NCI-H2171 (cell line): ENCODE results near the gene ELK1.
"Not testable (repeated sequence)": the region's sequence is repeated elsewhere in the genome, so short reads cannot be mapped to it uniquely, and the experiment has no call there.

Source experiments
- DNase-seq: peaks from one replicate; lab custom pipeline; 2025; lab: John Stamatoyannopoulos, UW

ELK1 gene, protein sequence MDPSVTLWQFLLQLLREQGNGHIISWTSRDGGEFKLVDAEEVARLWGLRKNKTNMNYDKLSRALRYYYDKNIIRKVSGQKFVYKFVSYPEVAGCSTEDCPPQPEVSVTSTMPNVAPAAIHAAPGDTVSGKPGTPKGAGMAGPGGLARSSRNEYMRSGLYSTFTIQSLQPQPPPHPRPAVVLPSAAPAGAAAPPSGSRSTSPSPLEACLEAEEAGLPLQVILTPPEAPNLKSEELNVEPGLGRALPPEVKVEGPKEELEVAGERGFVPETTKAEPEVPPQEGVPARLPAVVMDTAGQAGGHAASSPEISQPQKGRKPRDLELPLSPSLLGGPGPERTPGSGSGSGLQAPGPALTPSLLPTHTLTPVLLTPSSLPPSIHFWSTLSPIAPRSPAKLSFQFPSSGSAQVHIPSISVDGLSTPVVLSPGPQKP

DNA sequence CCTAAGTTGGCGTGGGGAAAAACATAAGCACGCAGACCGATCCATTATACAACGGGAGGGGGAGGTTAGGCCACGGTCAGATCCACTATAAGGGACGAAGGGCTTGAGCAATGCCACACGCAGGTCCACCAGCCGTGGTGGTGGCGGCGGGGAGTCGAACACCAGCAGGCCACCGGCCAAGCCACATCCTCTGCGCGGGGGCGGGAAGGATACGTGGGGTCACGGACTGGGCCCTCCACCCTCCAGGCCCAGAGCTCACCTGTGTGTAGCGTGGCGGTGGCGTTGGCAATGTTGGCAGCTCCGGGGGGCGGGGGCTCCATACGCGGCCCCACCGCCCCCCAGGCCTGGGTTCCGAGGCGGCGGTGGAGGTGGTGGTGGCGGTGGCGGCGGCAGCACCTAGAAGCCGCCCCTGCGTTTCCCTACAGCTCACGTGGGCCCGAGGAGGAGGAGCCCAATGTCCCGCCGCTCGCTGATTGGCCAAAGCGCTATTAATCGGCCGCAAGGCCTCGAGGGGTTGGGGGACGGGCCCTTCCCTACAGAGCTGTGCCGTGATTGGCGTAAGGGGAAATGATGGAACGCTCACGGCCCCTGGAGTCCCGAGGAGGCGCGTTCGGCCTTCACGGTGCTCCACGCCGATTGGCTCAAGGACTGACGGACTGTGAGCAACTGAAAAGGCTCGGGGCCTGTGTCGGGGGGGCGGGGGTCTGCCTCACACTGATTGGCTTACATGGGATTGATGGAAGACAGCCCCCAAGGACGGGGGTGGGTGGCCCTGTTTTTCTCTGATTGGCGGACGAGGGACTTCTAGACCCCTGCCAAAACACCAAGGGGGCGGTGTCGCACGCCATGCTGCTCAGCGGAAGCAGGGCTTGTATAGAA is at the start of gene ELK1:
ELK1 (minus strand) TSS at position 400 of the 879 bp plus-strand sequence. CDS start 9,122 bp downstream, outside the sequence.
- peak; percentile 90 for DNase-seq

DNA sequence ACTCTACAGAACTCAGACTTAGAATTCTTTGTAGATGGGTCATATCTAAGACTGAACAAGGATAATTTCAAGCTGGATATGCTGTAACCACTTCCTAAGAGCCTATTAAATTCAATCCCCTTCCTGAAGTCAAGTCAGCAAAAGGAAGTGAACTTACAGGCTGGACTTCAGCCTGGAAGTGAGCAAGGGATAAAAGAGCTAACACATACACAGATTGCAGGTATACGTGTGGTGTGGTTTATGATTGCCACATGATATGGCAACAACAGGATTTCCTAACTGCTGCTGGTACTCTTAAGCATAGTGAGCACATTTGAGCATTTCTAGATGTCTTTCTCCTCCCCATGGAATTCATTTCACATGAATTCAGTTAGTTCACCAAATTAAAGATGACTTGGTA is 46.8 kb upstream of the ELK1 start:
- no peak for DNase-seq

DNA sequence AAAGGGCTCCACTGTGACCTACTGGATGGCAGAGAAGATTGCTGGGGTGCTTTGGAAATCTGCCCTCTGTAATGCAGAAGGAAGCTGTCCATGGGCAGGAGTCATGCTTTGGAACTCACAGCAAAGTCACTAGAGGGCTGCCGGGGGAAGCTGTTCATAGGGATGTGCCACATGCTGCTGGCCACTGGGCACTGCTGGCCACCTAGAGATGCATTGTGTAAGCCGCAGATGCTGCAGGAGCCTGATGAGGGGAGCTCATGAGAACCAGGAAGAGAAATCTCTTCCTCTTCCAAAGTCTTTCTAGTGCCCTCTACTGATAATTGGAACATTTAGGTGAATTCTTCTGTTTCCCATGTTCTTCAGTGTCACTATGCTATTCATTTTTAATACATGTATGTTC is 39.8 kb upstream of the ELK1 start:
- no peak for DNase-seq

DNA sequence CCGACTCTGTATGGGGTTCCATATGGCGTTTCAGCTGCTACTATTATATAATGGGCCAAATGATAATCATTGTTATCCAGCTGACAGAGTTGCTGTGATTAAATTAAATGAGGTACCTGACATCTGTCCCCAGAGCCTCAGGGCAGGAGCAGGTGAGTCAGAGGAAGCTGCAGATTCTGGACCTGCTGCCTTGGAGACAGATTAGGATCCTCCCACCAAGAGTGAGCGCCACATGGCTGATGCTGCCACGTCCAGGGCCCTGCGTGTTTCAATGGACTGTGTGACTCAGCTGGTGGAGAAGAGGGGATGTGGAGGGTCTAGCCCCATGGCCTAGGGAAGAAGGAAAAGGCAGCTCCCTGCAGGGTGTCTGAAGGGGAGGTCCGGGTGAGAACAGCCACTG is 36.9 kb upstream of the ELK1 start:
- peak; percentile 37 for DNase-seq

DNA sequence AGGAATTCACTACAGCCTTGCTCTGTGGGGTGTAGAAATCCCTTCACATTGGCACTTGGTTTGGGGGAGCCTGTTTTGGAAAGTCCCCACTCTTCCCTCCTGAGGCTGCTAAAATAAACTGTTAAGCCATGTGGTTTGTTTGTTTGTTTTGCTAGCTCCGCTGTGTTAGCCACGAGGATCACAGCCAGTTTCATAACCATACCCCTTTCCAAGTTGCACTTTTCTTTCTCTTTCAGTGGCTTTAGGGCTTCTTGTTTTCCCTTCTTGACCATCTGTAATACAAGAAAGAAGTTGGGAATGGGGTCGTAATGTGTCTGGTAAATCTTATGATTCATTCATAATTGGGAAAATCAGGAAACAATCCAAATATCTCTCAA is 33.5 kb upstream of the ELK1 start:
- no peak for DNase-seq

DNA sequence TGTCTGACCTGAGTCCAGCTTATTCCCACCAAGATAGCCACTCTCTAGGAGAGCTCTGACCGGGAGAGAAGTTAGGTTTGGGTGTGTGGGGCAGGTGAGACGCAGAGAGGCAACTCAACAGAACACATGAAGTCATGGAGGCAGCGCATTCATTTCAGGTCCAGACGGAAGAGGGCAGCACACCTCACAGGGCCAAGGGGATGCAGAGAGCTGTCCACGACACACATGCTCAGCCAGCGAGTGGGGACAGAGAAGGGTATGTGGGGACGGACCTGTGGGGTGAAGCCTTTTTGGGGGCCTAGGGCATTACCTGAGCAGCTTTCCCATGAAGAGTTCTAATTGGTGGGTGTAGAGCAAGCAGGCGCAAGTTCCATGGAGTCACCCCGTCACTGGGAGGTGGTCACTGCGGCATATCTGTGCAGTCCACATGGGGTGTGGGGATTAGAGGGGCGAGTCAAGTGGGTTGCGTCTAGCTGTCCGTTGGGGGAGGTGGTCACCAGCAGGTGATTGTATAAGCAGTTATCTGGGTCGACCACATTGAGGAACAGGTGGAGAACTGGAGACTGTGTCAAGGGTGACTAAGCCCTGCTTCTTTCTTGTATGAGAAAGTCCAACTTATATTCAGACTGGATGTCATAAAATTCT is 32.9 kb upstream of the ELK1 start:
- no peak for DNase-seq

DNA sequence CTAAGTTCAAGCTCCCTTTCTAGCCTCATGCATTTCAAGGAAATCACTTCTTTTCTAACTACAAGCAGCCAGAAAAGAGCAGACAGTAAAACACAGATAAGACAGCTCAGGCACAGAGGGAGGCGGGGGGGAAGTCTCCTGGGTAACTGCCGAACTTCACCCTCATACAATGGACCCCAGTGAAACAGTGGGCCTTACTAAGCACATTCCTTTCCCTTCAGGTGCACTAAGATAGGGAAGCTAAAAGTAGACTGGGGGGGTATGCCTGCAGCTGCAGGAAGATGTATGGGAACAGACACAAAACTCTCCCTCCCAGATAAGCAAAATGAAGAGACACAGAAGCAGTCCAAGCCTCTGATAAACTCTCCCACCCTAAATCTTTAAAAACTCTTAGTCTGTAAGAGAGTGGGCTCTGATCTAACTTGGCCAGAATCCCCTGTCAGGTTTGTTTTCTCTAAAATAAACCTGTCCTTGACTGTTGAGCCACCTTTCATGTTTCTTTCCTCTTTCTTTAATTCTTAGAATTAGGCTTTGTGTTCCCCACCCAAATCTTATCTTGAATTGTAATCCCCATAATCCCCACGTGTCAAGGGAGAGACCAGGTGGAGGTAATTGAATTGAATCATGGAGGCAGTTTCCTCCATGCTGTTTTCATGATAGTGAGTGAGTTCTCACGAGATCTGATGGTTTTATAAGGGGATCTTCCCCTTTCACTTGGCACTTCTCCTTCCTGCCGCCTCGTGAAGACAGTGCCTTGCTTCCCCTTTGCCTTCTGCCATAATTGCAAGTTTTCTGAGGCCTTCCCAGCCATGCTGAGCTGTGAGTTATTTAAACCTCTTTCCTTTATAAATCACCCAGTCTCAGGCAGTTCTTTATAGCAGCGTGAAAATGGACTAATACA is 25.8 kb upstream of the ELK1 start:
- not testable (repeated sequence) for DNase-seq

DNA sequence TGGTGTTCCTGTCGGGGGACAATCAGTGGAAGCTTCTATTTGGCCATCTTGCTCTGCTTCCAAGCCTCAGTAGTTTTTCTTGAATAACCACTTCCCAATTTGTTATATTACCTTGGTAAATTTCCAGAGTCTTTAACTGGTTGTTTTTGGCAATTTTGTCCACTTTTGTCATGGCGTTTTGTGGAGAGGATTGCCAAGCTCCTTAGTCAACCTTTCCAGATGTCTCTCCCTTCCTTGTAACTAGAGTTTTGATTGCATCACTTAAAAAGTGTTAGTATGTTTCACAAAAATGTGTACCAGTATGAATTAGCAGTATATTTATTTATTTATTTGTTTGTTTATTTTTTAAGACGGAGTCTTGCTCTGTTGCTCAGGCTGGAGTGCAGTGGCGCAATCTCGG is 24.4 kb upstream of the ELK1 start:
- no peak for DNase-seq

DNA sequence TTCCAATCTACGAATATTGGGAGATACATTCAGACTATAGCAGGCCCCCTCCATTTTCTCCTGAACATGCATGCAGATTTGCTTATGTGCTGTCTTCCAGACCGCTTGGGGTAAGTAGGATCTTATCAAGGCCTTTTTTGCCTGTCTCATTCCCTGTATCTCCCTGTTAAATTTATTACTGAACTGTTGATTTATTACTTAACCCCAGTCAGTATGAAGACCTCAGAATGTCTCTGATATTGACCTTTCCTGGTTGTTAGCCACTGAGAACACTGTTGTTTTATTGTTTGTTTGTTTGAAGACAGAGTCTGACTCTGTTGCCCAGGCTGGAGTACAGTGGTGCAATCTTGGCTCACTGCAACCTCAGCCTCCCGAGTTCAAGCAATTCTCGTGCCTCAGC is 15.4 kb upstream of the ELK1 start:
- DNase-seq: not testable (repeated sequence)

DNA sequence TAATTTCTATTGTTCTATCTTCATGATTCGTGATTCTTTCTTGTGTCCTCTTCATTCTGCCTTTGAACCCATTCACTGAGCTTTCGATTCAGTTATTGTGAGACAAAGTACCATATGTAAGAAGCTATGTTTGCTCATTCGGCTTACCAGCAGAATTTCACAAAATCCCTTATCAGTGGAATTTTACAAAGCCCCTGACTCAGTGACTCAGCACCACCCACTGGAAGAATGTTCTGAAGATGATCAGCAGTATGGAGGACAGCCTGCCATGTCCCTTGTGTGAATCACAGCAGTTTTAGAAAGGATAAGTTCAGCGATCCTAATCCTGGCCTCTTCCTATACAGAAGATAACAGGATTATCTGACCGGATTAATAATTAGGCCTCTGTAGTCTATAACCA is 14.4 kb upstream of the ELK1 start:
- DNase-seq: no peak

DNA sequence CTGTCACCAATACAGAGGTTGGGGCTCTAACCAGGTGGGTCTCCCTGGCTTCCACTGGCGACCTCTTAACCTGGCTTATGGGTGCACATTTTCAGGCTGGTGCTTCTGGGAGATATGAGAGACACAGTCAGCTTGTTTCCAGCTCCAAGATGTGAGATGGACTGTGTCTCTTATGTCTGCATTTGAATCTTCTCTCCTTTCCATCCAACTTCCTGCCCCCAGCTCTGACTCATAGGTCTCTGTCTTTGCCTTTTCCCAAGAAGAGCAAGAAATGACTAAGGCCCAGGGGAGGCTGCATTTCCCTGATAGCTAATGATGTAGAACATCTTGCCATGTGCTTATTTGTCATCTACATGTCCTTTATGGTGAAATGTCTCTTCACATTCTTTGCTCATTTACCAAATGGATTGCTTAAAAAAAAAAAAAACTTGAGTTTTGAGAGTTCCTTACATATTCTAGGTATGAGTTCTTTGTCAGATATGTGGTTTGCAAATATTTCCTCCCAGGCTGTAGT is 11.8 kb upstream of the ELK1 start:
- DNase-seq: no peak

DNA sequence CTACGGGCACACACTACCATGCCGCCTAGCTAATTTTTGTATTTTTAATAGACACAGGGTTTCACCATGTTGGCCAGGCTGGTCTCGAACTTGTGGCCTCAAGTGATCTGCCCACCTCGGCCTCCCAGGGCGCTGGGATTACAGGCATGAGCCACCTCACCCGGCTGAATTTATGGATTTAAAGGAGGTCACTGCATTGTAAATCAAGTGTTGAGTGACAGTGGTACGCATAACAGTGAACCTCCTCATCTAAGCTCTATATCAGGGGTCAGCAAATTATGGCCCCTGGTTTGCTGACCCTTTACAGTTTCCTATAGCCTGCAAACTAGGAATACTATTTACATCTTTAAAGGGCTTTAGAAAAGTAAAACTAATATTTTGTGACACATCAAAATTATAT is 11.2 kb upstream of the ELK1 start:
- no peak for DNase-seq

DNA sequence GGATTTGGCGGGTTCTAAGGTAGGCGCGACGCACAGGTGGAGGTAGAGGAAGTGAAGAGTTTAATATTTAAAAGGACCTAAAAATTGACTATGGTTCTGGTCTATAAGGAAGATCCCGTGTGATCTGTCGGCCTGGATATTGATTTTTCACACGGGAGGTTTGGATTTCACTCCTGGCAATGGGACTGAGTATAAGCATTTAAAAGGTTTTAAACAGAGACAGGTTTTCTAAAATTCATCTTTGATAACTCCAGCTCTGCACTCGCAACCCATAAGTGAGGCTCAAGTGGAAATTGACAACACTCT is 9.0 kb upstream of the ELK1 start:
- DNase-seq: no peak

DNA sequence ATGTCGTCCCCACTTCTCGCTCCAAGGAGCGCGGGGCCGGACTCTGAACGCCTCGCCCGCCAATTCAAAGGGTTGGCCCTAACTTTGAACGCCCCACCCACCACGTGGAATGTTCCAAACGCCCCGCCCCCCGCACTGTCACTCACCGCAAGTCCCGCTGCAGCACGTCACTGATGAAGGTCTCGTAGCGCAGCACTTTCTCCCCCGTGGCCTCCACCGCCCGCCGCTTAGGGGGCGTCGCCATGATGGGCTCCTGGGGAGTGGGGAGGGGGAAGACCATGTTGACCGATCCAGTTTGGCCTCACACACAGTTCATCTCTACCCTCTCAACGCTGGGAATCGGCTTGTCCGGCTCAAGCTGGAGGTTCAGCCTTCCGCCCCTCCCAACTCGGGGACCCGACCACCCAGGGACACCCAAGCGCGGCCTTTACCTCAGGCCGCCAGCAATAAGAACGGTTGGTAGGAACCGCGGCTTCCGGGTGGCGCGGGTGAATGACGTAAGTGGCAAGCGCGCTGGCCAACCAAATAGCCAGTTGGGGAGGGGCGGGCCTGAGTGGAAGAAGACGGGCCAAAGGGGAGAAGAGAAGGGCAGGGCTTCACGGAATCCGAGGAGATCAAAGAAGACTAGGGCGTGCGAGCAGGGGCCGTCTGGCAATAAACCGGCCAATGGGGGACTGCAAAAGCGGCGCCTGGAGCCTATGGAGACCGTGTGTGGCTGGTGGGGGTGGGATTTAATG is 8.5 kb upstream of the ELK1 start, which contains the start of gene UXT:
UXT (minus strand) TSS at position 497 of the 737 bp plus-strand sequence; CDS start at position 244, 253 bp downstream.
- peak; percentile 86 for DNase-seq

DNA sequence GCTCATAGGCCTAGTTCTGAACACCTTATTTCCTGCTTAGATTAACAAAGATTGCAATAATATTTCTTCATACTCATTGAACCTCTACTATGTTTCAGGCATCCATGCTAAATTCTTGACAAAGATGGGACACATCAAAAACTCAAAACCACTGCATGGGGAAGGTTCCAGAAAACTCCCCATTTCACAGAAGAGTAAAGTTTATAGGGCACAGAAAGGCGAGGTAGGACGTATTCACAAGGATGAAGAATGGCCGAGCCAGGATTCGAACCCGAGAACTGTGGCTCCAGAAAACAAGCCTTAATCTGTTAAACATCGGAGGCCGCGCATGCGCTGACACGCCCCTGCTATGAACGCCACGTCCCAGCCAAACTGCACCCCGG is 7.9 kb upstream of the ELK1 start:
- DNase-seq: no peak

DNA sequence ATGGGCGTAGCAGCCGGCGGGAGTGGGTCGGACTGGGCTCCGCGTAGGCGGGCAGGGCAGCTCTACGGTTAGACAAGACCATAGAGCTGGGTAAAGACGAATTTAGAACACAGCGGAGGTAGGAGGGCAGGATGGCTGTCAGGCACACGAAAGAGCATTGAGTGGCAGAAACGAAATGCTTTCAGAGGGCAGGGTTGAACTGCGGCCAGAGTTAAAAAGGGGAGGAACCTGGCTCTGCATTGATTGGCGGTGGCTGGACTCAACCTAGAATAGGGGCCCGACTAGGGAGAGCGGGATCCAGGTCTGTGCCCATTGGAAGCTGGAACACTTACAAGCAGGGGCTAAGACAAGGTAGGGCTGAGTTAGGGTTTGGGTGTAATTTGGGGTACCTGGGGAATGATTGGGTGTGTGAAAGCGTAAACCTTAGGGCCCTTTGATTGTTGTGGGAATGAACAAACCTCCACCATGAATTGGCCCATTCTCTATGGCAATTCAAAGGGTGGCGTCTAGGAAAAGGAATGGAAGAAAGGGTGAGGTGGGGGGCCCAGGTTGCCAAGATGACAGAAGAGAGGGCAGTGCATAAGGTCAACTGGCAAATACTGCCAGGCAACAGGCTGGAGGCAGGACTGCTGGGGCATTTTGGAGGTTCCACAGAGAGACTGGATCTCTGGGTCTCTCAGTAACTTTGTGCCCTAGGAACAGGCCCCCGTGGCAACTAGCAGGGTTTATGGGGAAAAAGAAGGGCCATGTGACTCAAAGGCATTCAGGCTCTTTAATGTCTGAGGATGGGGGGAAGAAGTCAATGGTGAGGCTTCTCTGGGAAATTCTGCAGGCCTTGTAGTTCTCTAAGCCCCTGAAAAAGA is 911 bp upstream of the ELK1 start:
- no peak for DNase-seq

DNA sequence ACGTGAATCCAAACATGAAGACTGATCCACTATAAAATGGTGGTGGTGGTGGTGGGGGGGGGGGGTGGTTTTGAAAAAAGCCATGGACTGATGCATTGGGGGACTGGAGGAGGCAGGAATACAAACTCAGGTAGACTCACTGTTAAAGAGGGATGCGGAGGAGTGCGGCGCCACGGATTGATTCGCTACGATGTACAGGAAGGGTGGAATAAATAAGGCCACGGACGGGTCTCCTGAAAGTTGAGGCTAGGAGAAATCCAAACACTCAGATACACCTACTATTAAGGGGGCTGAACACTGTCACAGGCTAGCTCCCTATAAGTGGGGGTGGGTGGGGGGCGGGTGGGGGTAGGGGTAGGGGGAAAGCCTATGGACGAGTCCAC is 591 bp downstream of the ELK1 start:
- DNase-seq: no peak

DNA sequence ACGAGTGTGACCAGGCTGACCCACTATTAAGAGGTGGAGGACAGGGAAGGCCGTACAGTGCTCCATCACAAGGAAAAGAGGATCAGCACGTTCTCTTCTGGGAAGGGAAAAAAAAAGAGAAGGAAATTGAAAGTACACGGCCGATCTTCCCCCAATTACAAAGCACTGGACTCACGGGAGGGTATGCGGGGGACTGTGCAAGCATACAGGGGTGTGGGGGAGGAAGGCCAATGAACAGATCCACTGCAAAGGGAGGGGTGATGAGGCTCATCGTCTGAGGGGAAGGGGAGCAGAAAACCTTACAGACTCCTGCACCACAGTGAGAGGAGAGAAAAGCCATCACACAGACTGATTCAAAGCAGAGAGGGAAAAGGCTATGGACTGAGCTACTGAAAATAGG is 1.1 kb downstream of the ELK1 start:
- DNase-seq: no peak

DNA sequence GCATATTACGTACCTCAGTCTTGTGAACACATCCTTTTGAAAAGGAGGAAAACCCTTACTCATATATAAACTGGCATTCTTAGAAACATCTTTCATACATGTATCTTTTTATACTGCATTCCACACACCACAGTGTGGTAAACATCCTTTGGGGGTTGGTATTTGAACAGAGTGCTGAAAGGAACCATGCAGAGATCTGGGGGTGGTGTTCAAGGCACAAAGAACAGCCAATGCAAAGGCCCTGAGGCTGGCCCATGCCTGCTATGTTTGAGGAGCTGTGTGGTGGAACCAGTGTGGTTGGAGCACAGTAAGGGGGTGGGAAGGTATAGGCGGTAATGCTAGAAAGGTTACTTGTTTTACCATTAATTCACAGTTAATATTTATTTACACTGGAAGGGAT is 2.0 kb downstream of the ELK1 start:
- no peak for DNase-seq

DNA sequence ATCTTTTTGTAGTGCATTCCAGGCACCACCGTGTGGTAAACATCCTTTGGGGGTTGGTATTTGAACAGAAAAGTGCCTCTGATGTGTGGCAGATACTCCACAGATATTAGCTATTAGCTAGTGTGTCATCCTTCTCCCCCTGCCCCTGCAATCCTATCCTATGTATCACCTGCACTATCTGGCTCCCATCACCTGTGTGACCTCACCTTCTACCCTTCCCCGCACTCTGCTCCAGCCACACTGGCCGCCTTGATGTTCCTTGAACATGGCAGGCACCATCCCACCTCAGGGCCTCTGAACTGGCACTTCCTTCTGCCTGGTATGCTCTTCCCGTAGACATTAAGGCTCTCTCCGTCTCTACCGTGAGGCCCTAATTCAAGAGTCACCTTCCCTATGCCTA is 3.7 kb downstream of the ELK1 start:
- no peak for DNase-seq
